Measurements from ENCODE around the gene NRSN2.
"Not testable (repeated sequence)": the region's sequence is repeated elsewhere in the genome, so short reads cannot be mapped to it uniquely, and the experiment has no call there.

NRSN2 gene

GRCh38 chr20:353166-353565 lies 6.3 kb downstream of the NRSN2 start:
- DNase-seq (ENCODE audit: low read depth in 2 of 2, low spot score in 1 of 2) = no peak

- peak; percentile 62 to 63 for DNase-seq (ENCODE audit: low read depth in 2 of 2, low spot score in 1 of 2)
Observed at GRCh38 chr20:354298-354977, 7.5 kb downstream of the NRSN2 start.

GRCh38 chr20:356154-356553 lies 9.2 kb downstream of the NRSN2 start:
- not testable (repeated sequence) for DNase-seq (ENCODE audit: low read depth in 2 of 2, low spot score in 1 of 2)

- DNase-seq (ENCODE audit: low read depth in 2 of 2, low spot score in 1 of 2) = no peak
Observed at GRCh38 chr20:356745-357144, 9.8 kb downstream of the NRSN2 start.

- no peak for DNase-seq (ENCODE audit: low read depth in 2 of 2, low spot score in 1 of 2)
Observed at GRCh38 chr20:358891-359555, 12.1 kb downstream of the NRSN2 start.

GRCh38 chr20:361561-361960 lies 14.7 kb downstream of the NRSN2 start:
- DNase-seq (ENCODE audit: low read depth in 2 of 2, low spot score in 1 of 2) = no peak

- DNase-seq (ENCODE audit: low read depth in 2 of 2, low spot score in 1 of 2) = no peak
Observed at GRCh38 chr20:362271-363254, 15.7 kb downstream of the NRSN2 start.

- DNase-seq (ENCODE audit: low read depth in 2 of 2, low spot score in 1 of 2) = no peak
Observed at GRCh38 chr20:363319-364078, 16.6 kb downstream of the NRSN2 start.

- DNase-seq (ENCODE audit: low read depth in 2 of 2, low spot score in 1 of 2) = no peak
Observed at GRCh38 chr20:364905-365794, 18.2 kb downstream of the NRSN2 start.

GRCh38 chr20:366041-366718 lies 19.3 kb downstream of the NRSN2 start:
- DNase-seq (ENCODE audit: low read depth in 2 of 2, low spot score in 1 of 2) = no peak

GRCh38 chr20:366719-367485 lies 20.0 kb downstream of the NRSN2 start:
- DNase-seq (ENCODE audit: low read depth in 2 of 2, low spot score in 1 of 2) = no peak

- no peak for DNase-seq (ENCODE audit: low read depth in 2 of 2, low spot score in 1 of 2)
Observed at GRCh38 chr20:367486-367887, 20.6 kb downstream of the NRSN2 start.

GRCh38 chr20:368915-369314 lies 22.0 kb downstream of the NRSN2 start:
- no peak for DNase-seq (ENCODE audit: low read depth in 2 of 2, low spot score in 1 of 2)

GRCh38 chr20:370151-370600 lies 23.3 kb downstream of the NRSN2 start:
- DNase-seq (ENCODE audit: low read depth in 2 of 2, low spot score in 1 of 2) = no peak

GRCh38 chr20:370977-371754 lies 24.3 kb downstream of the NRSN2 start:
- DNase-seq (ENCODE audit: low read depth in 2 of 2, low spot score in 1 of 2) = no peak

- no peak for DNase-seq (ENCODE audit: low read depth in 2 of 2, low spot score in 1 of 2)
Observed at GRCh38 chr20:371755-372542, 25.0 kb downstream of the NRSN2 start.

GRCh38 chr20:372543-373082 lies 25.7 kb downstream of the NRSN2 start:
- not testable (repeated sequence) for DNase-seq (ENCODE audit: low read depth in 2 of 2, low spot score in 1 of 2)
